Osteoblast (primary cell): ENCODE data around the gene PRSS33. TPM values are rescaled to one million over a fixed set of nuclear protein-coding genes. Genes with fewer than 3 reads are reported as not detected.

Experiments
- DNase-seq: peaks from one replicate; pipeline ENCODE4 v3.0.0; 2011; ENCODE audit warnings: low spot score, mixed read lengths; ENCODE audit not compliant: insufficient read length; ENCODE audit errors: missing footprints
- H2AFZ ChIP-seq: 2 replicates; pipeline ENCODE4 v1.6.0; 2011; ENCODE audit warnings: mild to moderate bottlenecking, low read length
- H3K27ac ChIP-seq: 2 replicates; pipeline ENCODE4 v1.5.1; 2011; ENCODE audit warnings: mild to moderate bottlenecking, low read depth, low read length, moderate library complexity
- H3K27me3 ChIP-seq: 2 replicates; pipeline ENCODE4 v1.6.0; 2012; ENCODE audit warnings: mild to moderate bottlenecking, control low read depth, inconsistent platforms, low read length, moderate library complexity; ENCODE audit not compliant: insufficient read depth
- H3K36me3 ChIP-seq: 2 replicates; pipeline ENCODE4 v1.5.1; 2011; ENCODE audit warnings: mild to moderate bottlenecking, low read length, control low read depth, moderate library complexity; ENCODE audit not compliant: insufficient read depth
- H3K4me1 ChIP-seq: 2 replicates; pipeline ENCODE4 v1.5.1; 2011; ENCODE audit warnings: mild to moderate bottlenecking, low read length, control low read depth, moderate library complexity; ENCODE audit not compliant: insufficient read depth
- H3K4me2 ChIP-seq: 2 replicates; pipeline ENCODE4 v1.6.0; 2011; ENCODE audit warnings: mild to moderate bottlenecking, low read length; ENCODE audit not compliant: insufficient read depth
- H3K4me3 ChIP-seq: fragments of 200-600 bp; sonication (generic); 3 replicates; pipeline ENCODE4 v1.5.1; 2012; ENCODE audit warnings: mild to moderate bottlenecking, low read length, inconsistent platforms; ENCODE audit not compliant: insufficient read depth
- H3K79me2 ChIP-seq: 2 replicates; pipeline ENCODE4 v1.6.0; 2012; ENCODE audit warnings: mild to moderate bottlenecking, low read length, control low read depth, inconsistent platforms; ENCODE audit not compliant: insufficient read depth
- H3K9me3 ChIP-seq: 2 replicates; pipeline ENCODE4 v1.5.1; 2011; ENCODE audit warnings: low read depth, low read length, control low read depth
- H4K20me1 ChIP-seq: 2 replicates; pipeline ENCODE4 v1.6.0; 2012; ENCODE audit warnings: mild to moderate bottlenecking, low read length, control low read depth; ENCODE audit not compliant: insufficient read depth
- total RNA-seq: library from RNA; depleted of rRNA; stranded (reverse); fragments of >200 nt; gene quantifications from 2 replicates; pipeline ENCODE4 v1.2.3, GENCODE V29; 2012
- TF ChIP-seq, protein P1 (sequence below): IDR thresholded peaks from 2 replicates; pipeline ENCODE4 v1.5.1; 2011; ENCODE audit warnings: mild to moderate bottlenecking, low read depth, low read length, moderate library complexity; ENCODE audit errors: extremely low read depth

The PRSS33 gene
- total RNA-seq, 1 donor = not detected

DNA sequence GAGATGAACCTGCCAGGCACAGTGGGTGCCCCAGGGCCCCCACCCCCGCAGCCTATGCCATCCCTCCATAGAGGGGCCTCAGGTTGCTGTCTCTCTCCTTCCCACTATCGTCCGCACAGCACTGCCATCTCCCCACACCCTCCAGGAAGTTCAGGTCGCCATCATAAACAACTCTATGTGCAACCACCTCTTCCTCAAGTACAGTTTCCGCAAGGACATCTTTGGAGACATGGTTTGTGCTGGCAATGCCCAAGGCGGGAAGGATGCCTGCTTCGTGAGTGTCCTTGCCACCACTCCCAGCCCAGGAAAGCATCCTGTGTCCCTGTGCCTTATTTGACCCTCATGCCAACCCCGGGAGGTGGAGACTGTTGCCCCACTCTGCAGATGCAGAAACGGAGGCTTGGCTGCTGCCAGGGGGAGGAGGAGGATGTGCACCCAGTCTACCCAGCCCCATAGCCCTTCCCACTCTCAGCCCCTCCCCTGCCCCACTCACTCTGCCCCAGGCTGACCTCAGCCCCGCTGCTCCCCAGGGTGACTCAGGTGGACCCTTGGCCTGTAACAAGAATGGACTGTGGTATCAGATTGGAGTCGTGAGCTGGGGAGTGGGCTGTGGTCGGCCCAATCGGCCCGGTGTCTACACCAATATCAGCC lies 33.6 kb upstream of the PRSS33 start:
- peak; percentile 73 for DNase-seq
- H3K27ac ChIP-seq = no peak overlapping the region
- H2AFZ ChIP-seq = no peak overlapping the region
- H3K4me1 ChIP-seq = no peaks in the 10 kb centered on the region
- H3K79me2 ChIP-seq = no peaks in the 10 kb centered on the region
- H4K20me1 ChIP-seq = no peaks in the 10 kb centered on the region
- no peak overlapping the region for H3K4me3 ChIP-seq
- peaks cover 19% of the 10 kb centered on the region for H3K27me3 ChIP-seq
- H3K36me3 ChIP-seq = no peaks in the 10 kb centered on the region
- TF ChIP-seq, protein P1, sequence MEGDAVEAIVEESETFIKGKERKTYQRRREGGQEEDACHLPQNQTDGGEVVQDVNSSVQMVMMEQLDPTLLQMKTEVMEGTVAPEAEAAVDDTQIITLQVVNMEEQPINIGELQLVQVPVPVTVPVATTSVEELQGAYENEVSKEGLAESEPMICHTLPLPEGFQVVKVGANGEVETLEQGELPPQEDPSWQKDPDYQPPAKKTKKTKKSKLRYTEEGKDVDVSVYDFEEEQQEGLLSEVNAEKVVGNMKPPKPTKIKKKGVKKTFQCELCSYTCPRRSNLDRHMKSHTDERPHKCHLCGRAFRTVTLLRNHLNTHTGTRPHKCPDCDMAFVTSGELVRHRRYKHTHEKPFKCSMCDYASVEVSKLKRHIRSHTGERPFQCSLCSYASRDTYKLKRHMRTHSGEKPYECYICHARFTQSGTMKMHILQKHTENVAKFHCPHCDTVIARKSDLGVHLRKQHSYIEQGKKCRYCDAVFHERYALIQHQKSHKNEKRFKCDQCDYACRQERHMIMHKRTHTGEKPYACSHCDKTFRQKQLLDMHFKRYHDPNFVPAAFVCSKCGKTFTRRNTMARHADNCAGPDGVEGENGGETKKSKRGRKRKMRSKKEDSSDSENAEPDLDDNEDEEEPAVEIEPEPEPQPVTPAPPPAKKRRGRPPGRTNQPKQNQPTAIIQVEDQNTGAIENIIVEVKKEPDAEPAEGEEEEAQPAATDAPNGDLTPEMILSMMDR = no peak
- H3K9me3 ChIP-seq = no peaks in the 10 kb centered on the region
- H3K4me2 ChIP-seq = no peak overlapping the region

DNA sequence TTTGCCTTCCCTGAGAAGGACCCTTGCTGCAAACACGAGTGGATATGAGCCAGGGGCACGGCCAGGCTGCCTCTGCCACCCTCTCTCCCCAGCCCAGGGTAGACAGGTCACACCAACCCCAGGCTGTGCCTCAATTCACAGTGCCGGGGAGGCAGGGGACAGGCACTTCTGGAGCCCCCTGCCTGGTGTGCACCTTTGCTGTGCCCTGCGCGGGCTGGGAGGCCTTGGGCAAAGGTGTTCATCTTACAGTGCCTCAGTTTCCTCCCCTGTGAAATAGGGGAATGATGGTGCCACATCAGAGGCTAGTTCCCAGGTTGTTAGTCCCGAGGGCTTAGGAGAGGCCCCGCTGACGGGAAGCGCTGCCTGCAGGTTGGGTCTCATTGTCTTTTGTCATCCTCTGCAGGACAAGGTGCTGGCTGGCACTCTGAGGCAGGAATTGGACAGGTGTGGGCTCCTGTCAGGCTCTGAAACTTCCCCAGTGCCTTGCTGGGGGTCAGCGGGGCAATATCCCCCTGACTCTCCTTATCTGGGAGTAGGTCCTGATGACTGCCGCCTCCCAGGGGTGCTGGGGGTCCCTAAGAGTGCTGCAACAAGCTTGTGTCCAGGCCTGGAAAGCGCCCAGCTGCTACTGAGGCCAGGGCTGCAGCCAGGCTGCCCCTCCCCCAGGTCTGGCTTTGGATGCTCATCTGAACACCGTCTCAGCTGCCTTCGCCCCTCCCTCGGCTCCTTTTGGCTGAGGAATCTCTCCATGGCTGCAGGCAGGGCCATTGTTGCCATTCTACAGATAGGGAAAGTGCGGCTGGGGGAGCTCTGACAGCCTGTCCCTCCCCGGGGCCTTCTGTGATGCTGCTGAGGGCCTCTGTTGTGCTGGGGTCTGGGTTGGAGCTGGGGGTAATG lies 32.8 kb upstream of the PRSS33 start:
- H3K4me1 ChIP-seq = no peaks in the 10 kb centered on the region
- H3K79me2 ChIP-seq = no peaks in the 10 kb centered on the region
- H3K9me3 ChIP-seq = no peaks in the 10 kb centered on the region
- H3K27me3 ChIP-seq = peaks cover 27% of the 10 kb centered on the region
- no peak overlapping the region for H3K4me3 ChIP-seq
- TF ChIP-seq, protein P1 = no peak
- H3K4me2 ChIP-seq = no peak overlapping the region
- H2AFZ ChIP-seq = no peak overlapping the region
- DNase-seq = peak; percentile 65
- no peaks in the 10 kb centered on the region for H3K36me3 ChIP-seq
- no peak overlapping the region for H3K27ac ChIP-seq
- H4K20me1 ChIP-seq = no peaks in the 10 kb centered on the region

DNA sequence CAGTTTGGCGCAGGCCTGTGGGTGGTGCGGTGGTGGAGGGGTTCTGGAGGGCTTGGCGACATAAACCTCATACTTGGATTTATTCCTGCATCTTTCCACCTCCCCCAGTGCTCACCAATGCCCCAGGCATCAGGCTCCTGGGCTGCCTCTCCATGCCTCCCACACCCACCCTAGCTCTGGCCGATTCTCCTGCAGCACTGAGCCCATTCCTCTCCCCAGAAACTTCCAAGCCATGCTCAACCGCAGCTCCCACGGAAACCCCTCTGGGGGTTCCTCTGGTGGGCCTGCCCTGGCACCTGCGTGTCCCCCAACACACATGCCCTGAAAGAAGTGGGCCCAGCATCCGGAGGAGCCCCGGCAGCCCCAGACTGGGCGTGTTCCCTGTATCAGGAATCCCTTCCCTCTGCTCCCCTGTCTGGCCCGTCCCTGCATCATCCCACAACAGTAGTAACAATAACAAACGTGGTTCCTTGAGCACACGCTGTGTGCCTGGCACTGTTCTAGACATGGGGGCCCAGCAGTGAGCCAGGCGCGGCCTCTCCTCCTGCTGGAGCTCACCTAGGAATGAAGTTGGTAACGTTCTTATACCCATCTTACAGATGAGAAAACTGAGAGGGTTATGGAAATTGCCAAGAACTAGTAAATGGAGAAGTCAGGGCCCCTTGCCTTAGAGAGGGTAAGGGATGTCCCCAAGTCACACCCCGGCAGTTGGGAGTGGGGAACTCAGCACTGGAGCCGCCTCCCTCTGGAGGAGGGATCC lies 32.0 kb upstream of the PRSS33 start:
- TF ChIP-seq, protein P1 = no peak
- Histone ChIP-seq H3K4me1 (no peaks in the 10 kb centered on the region), H3K4me3 (no peak overlapping the region), H2AFZ (no peak overlapping the region), H3K36me3 (no peaks in the 10 kb centered on the region), H4K20me1 (no peaks in the 10 kb centered on the region), H3K27me3 (peaks cover 31% of the 10 kb centered on the region), H3K4me2 (no peak overlapping the region), H3K27ac (no peak overlapping the region), H3K79me2 (no peaks in the 10 kb centered on the region), H3K9me3 (no peaks in the 10 kb centered on the region)
- peak; percentile 58 for DNase-seq
